Spleen (tissue), 7 donors: ENCODE results near the gene PTMS.
"Not testable (repeated sequence)": the region's sequence is repeated elsewhere in the genome, so short reads cannot be mapped to it uniquely, and the experiment has no call there.

Experiments
- CTCF ChIP-seq, 11 experiments: fragments of 200-600 bp in 7 of 11; fragments of 450-650 bp in 4 of 11; sonication (generic) in 4 of 11; IDR thresholded peaks in 8 of 11; conservative IDR thresholded peaks in 3 of 11; 1 replicate in 7 of 11; 2 replicates in 4 of 11; pipeline versions ENCODE4 v1.4.0 to v1.8.0; 2016 to 2021; ENCODE audit warnings: antibody characterized with exemption in 11 of 11, inconsistent platforms in 4 of 11, mild to moderate bottlenecking in 1 of 11
- POLR2A ChIP-seq, 3 donors: fragments of 450-650 bp; IDR thresholded peaks; one replicate each; pipeline ENCODE4 v1.5.1; 2017; ENCODE audit warnings: antibody characterized with exemption in 3 of 3, mild to moderate bottlenecking in 1 of 3
- POLR2AphosphoS5 ChIP-seq, 3 donors: sonication (generic); formaldehyde crosslinking; IDR thresholded peaks; one replicate each; pipeline ENCODE4 v1.5.1; 2017; ENCODE audit warnings: antibody characterized with exemption in 3 of 3
- donor health status: DM: no; HTN: no; CAD: no; lungs with moderate emphysema.
- donor health status: DM: no; HTN: no; CAD: no.
- donor health status: DM: no; HTN: no; CAD: no.

- not testable (repeated sequence) for TF ChIP-seq POLR2A (IDR thresholded peaks at IDR 0.05); CTCF (IDR thresholded peaks at IDR 0.05 in 8 of 11, conservative IDR thresholded peaks at IDR 0.05 in 3 of 11); POLR2AphosphoS5 (IDR thresholded peaks at IDR 0.05)
These were observed 22.9 kb upstream of the PTMS start for GRCh38 chr12:6743300-6743699.
